ENCODE measurements around the gene KCNQ1OT1. TPM values are rescaled to one million over a fixed set of nuclear protein-coding genes. Genes with fewer than 3 reads are reported as not detected.

The KCNQ1OT1 gene
- total RNA-seq, 1 donor: 5.1 TPM

DNA sequence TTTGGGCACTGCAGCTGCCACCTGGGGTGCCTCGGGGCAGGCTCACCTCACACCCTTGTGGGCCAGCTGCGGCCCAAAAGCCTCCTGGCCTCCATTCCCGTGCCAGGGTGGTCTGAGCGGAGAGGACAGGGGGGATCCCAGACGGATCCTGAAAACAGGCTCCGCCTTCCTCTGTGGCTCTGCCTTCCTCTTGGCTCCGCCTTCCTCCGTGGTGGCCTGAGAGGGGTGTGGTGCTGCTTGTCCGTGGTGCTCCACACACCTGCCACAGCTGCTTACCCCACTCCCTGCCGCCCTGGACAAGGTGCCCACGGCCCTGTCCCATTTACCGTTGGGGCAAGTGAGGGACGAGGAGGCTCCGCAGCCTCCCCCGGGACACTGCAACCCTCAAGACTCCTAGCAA lies 23.2 kb upstream of the KCNQ1OT1 start:
- H3K27me3 ChIP-seq (ENCODE audit: insufficient read depth, low read length): peaks cover 26% of the 10 kb centered on the region
- H3K9me3 ChIP-seq (ENCODE audit: low read depth, low read length): no peaks in the 10 kb centered on the region
- no peak overlapping the region for H3K4me2 ChIP-seq (ENCODE audit: insufficient read depth, low read length)
- no peak overlapping the region for H3K4me3 ChIP-seq (ENCODE audit: insufficient read depth, low read length)
- no peaks in the 10 kb centered on the region for H3K4me1 ChIP-seq (ENCODE audit: insufficient read depth, low read length)
- no peak overlapping the region for H2AFZ ChIP-seq (ENCODE audit: low read length)
- no peaks in the 10 kb centered on the region for H3K79me2 ChIP-seq (ENCODE audit: insufficient read depth, low read length)
- no peaks in the 10 kb centered on the region for H4K20me1 ChIP-seq (ENCODE audit: insufficient read depth, low read length)
- no peak overlapping the region for H3K27ac ChIP-seq (ENCODE audit: low read depth, low read length)
- H3K36me3 ChIP-seq (ENCODE audit: insufficient read depth, low read length): no peaks in the 10 kb centered on the region
- no peak for TF ChIP-seq CTCF (IDR thresholded peaks at IDR 0.05; ENCODE audit: extremely low read depth, low read depth, low read length)
- DNase-seq (ENCODE audit: insufficient read length, low spot score, missing footprints): no peak

GRCh38 chr11:2721210-2721916 lies 21.6 kb upstream of the KCNQ1OT1 start:
- Histone ChIP-seq H3K4me2 (ENCODE audit: insufficient read depth, low read length) (no peak overlapping the region), H3K27ac (ENCODE audit: low read depth, low read length) (no peak overlapping the region), H3K27me3 (ENCODE audit: insufficient read depth, low read length) (peaks cover 28% of the 10 kb centered on the region), H4K20me1 (ENCODE audit: insufficient read depth, low read length) (no peaks in the 10 kb centered on the region), H3K36me3 (ENCODE audit: insufficient read depth, low read length) (no peaks in the 10 kb centered on the region), H3K4me1 (ENCODE audit: insufficient read depth, low read length) (no peaks in the 10 kb centered on the region), H2AFZ (ENCODE audit: low read length) (no peak overlapping the region), H3K79me2 (ENCODE audit: insufficient read depth, low read length) (no peaks in the 10 kb centered on the region), H3K9me3 (ENCODE audit: low read depth, low read length) (no peaks in the 10 kb centered on the region), H3K4me3 (ENCODE audit: insufficient read depth, low read length) (no peak overlapping the region)
- no peak for DNase-seq (ENCODE audit: insufficient read length, low spot score, missing footprints)
- TF ChIP-seq CTCF (IDR thresholded peaks at IDR 0.05; ENCODE audit: extremely low read depth, low read depth, low read length): no peak

- no peaks in the 10 kb centered on the region for H3K9me3 ChIP-seq (ENCODE audit: low read depth, low read length)
- peaks cover 27% of the 10 kb centered on the region for H3K27me3 ChIP-seq (ENCODE audit: insufficient read depth, low read length)
- TF ChIP-seq CTCF (IDR thresholded peaks at IDR 0.05; ENCODE audit: extremely low read depth, low read depth, low read length): no peak
- no peaks in the 10 kb centered on the region for H3K4me1 ChIP-seq (ENCODE audit: insufficient read depth, low read length)
- H3K79me2 ChIP-seq (ENCODE audit: insufficient read depth, low read length): no peaks in the 10 kb centered on the region
- H3K27ac ChIP-seq (ENCODE audit: low read depth, low read length): no peak overlapping the region
- no peak overlapping the region for H3K4me3 ChIP-seq (ENCODE audit: insufficient read depth, low read length)
- H3K36me3 ChIP-seq (ENCODE audit: insufficient read depth, low read length): no peaks in the 10 kb centered on the region
- H2AFZ ChIP-seq (ENCODE audit: low read length): no peak overlapping the region
- DNase-seq (ENCODE audit: insufficient read length, low spot score, missing footprints): no peak
- no peaks in the 10 kb centered on the region for H4K20me1 ChIP-seq (ENCODE audit: insufficient read depth, low read length)
- H3K4me2 ChIP-seq (ENCODE audit: insufficient read depth, low read length): no peak overlapping the region
Measured at GRCh38 chr11:2719831-2720590, 20.2 kb upstream of the KCNQ1OT1 start.

DNA sequence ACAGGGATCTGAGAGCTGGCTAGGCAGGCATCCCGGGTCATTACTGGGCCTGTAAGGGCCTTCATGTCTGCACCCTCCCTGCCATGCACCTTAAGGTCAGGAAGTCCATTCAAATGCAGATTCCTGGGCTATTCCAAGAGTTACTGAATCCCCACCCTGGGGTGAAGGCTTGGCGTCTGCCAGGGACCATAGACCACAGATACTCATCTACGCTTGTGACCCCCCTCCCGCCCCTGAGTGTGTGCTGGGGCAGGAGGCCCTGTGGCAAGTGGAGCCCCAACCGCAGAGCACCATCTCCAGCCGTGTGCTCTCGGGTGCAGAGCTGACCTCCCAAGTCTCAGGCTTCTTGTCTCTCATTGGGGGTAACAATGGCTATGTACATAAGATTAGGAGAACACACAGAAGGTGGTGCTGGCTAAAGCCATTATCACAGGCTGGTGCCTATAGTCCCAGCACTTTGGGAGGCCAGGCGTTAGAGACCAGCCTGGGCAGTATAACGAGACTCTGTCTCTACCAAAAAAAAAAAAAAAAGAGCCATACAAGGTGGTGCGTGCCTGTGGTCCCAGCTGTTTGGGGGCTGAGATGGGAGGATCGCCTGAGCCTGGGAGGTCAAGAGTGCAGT lies 19.1 kb upstream of the KCNQ1OT1 start:
- Histone ChIP-seq H4K20me1 (ENCODE audit: insufficient read depth, low read length) (no peaks in the 10 kb centered on the region), H3K27ac (ENCODE audit: low read depth, low read length) (no peak overlapping the region), H3K9me3 (ENCODE audit: low read depth, low read length) (no peaks in the 10 kb centered on the region), H3K79me2 (ENCODE audit: insufficient read depth, low read length) (no peaks in the 10 kb centered on the region), H3K4me2 (ENCODE audit: insufficient read depth, low read length) (no peak overlapping the region), H2AFZ (ENCODE audit: low read length) (no peak overlapping the region), H3K4me3 (ENCODE audit: insufficient read depth, low read length) (no peak overlapping the region), H3K36me3 (ENCODE audit: insufficient read depth, low read length) (no peaks in the 10 kb centered on the region), H3K4me1 (ENCODE audit: insufficient read depth, low read length) (no peaks in the 10 kb centered on the region), H3K27me3 (ENCODE audit: insufficient read depth, low read length) (peaks cover 19% of the 10 kb centered on the region)
- no peak for TF ChIP-seq CTCF (IDR thresholded peaks at IDR 0.05; ENCODE audit: extremely low read depth, low read depth, low read length)
- no peak for DNase-seq (ENCODE audit: insufficient read length, low spot score, missing footprints)

All from osteoblast (primary cell).